ENCODE measurements around the gene DDRGK1. TPM values are rescaled to one million over a fixed set of nuclear protein-coding genes. Genes with fewer than 3 reads are reported as not detected.

Gene DDRGK1
- total RNA-seq, 1 donor from 2014 or later: 62.7 TPM

DNA sequence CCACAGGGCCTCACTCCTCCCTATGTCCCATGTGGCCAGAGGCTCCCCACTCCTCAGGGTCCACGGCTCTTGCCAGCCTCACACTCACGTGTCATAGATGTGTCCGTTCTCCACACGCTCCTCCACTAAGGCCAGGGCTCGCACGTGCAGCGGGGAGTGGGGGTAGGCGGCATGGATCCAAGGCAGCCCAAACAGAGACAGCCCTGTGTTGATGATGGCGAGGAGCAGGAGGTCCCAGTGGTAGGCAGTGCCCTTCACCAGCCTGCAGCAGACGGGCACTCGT is 24.2 kb upstream of the DDRGK1 start:
- Mint-ChIP-seq H3K4me1 (peaks cover 8% of the 10 kb centered on the region), H3K27ac (no peak overlapping the region), H3K36me3 (no peaks in the 10 kb centered on the region), H3K27me3 (ENCODE audit: low read depth) (no peaks in the 10 kb centered on the region), H3K4me3 (no peak overlapping the region), H3K9me3 (no peaks in the 10 kb centered on the region)
- DNase-seq (ENCODE audit: low spot score in 2 of 2, unreplicated experiment in 2 of 2): no peak
- TF ChIP-seq, protein P1, sequence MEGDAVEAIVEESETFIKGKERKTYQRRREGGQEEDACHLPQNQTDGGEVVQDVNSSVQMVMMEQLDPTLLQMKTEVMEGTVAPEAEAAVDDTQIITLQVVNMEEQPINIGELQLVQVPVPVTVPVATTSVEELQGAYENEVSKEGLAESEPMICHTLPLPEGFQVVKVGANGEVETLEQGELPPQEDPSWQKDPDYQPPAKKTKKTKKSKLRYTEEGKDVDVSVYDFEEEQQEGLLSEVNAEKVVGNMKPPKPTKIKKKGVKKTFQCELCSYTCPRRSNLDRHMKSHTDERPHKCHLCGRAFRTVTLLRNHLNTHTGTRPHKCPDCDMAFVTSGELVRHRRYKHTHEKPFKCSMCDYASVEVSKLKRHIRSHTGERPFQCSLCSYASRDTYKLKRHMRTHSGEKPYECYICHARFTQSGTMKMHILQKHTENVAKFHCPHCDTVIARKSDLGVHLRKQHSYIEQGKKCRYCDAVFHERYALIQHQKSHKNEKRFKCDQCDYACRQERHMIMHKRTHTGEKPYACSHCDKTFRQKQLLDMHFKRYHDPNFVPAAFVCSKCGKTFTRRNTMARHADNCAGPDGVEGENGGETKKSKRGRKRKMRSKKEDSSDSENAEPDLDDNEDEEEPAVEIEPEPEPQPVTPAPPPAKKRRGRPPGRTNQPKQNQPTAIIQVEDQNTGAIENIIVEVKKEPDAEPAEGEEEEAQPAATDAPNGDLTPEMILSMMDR (IDR thresholded peaks at IDR 0.05; ENCODE audit: unreplicated experiment): no peak

DNA sequence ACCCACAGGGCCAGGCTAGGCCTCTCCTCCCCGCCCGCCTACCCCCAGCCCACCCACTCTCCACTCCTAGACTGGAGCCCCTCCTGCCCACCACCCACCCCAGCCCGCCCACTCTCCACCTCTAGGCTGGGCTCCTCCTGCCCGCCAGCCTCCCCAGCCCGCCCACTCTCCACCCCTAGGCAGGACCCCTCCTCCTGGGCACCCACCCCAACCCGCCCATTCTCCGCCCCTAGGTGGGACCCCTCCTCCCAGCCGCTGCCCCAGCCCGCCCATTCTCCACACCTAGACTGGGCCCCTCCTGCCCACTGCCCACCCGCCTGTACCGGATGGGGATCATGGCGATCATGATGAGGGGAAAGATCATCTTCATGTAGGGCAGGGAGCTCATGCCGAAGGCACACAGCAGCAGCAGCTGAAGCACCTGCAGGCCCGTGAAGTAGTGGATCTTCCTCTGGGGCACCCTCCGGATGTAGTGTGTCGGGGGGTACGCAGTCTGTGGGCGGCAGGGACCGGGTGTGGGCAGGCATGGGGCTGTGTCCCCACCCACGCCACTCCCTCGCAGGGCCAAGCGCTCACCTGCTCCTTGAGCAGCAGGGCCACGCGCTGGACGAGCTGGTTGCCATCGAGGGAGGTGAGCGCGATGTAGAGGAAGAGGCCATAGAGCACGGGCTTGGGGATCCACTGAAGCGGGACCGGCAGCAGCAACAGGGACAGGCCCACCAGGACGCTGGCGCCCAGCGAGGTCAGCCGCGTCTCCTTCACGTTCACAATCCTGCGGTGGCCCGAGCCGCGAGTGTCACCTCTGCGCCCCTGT is 23.7 kb upstream of the DDRGK1 start:
- Mint-ChIP-seq H3K36me3 (no peaks in the 10 kb centered on the region), H3K4me3 (no peak overlapping the region), H3K4me1 (peaks cover 8% of the 10 kb centered on the region), H3K27me3 (ENCODE audit: low read depth) (no peaks in the 10 kb centered on the region), H3K9me3 (no peaks in the 10 kb centered on the region), H3K27ac (no peak overlapping the region)
- DNase-seq (ENCODE audit: low spot score in 2 of 2, unreplicated experiment in 2 of 2): no peak
- TF ChIP-seq, protein P1 (IDR thresholded peaks at IDR 0.05; ENCODE audit: unreplicated experiment): no peak

DNA sequence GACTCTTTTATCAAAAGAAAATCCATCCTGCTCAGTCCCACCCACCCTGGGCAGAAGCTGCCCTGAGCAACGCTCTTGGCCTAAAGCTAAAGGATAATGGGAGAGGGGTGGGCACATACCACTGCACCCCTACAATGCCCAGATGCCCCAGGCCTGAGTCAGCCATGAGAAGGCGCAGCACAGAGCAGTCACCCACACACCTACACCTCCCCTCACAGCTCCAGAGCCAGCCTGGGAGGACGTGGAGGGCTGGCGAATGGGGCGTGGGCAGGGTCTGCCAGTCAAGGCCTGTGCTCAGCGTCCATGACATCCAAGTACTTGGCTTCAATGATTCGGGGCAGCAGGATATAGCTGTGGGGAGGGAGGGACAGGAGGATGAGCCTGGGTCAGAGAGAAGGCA is 23.0 kb upstream of the DDRGK1 start:
- no peaks in the 10 kb centered on the region for H3K36me3 Mint-ChIP-seq
- no peak for DNase-seq (ENCODE audit: low spot score in 2 of 2, unreplicated experiment in 2 of 2)
- no peak overlapping the region for H3K27ac Mint-ChIP-seq
- H3K4me3 Mint-ChIP-seq: no peak overlapping the region
- no peaks in the 10 kb centered on the region for H3K9me3 Mint-ChIP-seq
- TF ChIP-seq, protein P1 (IDR thresholded peaks at IDR 0.05; ENCODE audit: unreplicated experiment): no peak
- H3K27me3 Mint-ChIP-seq (ENCODE audit: low read depth): no peaks in the 10 kb centered on the region
- H3K4me1 Mint-ChIP-seq: peaks cover 8% of the 10 kb centered on the region

DNA sequence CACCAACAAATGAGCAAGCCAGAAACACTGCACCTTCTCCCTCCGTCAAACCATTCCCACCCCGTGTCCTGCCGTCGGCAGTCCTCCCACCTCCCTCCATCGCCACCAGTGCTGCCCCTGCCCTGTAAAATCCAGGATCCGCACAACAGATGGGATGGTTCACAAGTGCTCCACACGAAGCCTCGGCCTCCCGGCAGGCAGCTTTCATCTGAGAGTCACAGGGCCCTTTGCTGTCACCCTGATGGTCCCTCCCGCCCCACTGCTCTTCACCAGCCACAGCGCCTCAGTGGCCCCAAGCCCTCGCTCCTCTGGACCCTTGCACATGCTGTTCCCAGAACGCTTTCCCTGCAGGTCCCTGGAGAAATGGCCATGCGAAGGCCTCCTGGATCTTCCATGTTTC is 22.4 kb upstream of the DDRGK1 start:
- Mint-ChIP-seq H3K36me3 (no peaks in the 10 kb centered on the region), H3K27me3 (ENCODE audit: low read depth) (no peaks in the 10 kb centered on the region), H3K27ac (peak overlapping the region; percentile 56), H3K4me1 (peaks cover 8% of the 10 kb centered on the region), H3K4me3 (no peak overlapping the region), H3K9me3 (no peaks in the 10 kb centered on the region)
- TF ChIP-seq, protein P1 (IDR thresholded peaks at IDR 0.05; ENCODE audit: unreplicated experiment): no peak
- DNase-seq (ENCODE audit: low spot score in 2 of 2, unreplicated experiment in 2 of 2): no peak

DNA sequence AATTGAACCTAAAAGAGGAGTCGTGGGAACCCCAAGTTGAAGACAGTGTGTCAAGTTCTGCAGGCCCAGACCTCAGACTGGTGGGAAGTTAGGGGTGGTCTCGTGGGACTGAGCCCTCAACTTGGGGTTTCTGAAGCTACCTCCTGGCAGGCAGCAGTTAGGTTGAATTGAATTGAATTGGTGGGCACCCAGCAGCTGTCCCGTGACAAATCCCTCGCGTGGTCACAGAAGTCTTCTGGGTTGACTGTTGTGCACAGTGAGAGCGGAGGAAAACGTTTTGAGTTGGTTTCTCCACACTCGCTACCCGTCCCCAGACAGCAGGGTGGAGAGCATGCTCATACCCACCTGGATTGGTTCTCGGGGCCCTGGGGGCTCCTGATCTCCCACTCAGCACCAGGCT is 21.6 kb upstream of the DDRGK1 start:
- Mint-ChIP-seq H3K4me1 (peaks cover 8% of the 10 kb centered on the region), H3K27ac (peak overlapping the region; percentile 56), H3K27me3 (ENCODE audit: low read depth) (no peaks in the 10 kb centered on the region), H3K4me3 (no peak overlapping the region), H3K9me3 (no peaks in the 10 kb centered on the region), H3K36me3 (peaks cover 5% of the 10 kb centered on the region)
- TF ChIP-seq, protein P1 (IDR thresholded peaks at IDR 0.05; ENCODE audit: unreplicated experiment): no peak
- DNase-seq (ENCODE audit: low spot score in 2 of 2, unreplicated experiment in 2 of 2): no peak
